Natural killer cell (primary cell): ENCODE measurements around the gene NSD1. TPM values are rescaled to one million over a fixed set of nuclear protein-coding genes. Genes with fewer than 3 reads are reported as not detected.

Experiments
- ATAC-seq, 3 donors: fragments of 150-1000 bp in 2 of 3; fragments of 200-7000 bp in 1 of 3; cut with Tn5 transposase; 1 replicate in 1 of 3; 2 replicates in 2 of 3; pipeline ENCODE4 v1.10.0; 2021; ENCODE audit warnings: mild to moderate bottlenecking in 2 of 3, moderate library complexity in 2 of 3
- DNase-seq, 2 donors: peaks; one replicate each; pipeline versions ENCODE4 v3.0.0 to v3.0.0-alpha.2; 2013 to 2021; ENCODE audit warnings: mixed read lengths in 1 of 2
- H3K27ac ChIP-seq: one replicate; pipeline ENCODE4 v1.5.1; 2013; ENCODE audit warnings: mild to moderate bottlenecking, low read length
- H3K27me3 ChIP-seq: one replicate; pipeline ENCODE4 v1.6.1; 2013; ENCODE audit warnings: low read length; ENCODE audit not compliant: control insufficient read depth, insufficient read depth
- H3K36me3 ChIP-seq: one replicate; pipeline ENCODE4 v1.6.1; 2013; ENCODE audit warnings: low read length; ENCODE audit not compliant: control insufficient read depth, insufficient read depth
- H3K4me1 ChIP-seq: one replicate; pipeline ENCODE4 v1.6.1; 2013; ENCODE audit warnings: low read length; ENCODE audit not compliant: control insufficient read depth, insufficient read depth
- H3K4me3 ChIP-seq: one replicate; pipeline ENCODE4 v1.5.1; 2013; ENCODE audit warnings: low read length
- H3K9me3 ChIP-seq: one replicate; pipeline ENCODE4 v1.6.1; 2013; ENCODE audit warnings: low read length; ENCODE audit not compliant: control insufficient read depth, insufficient read depth
- H3K27ac Mint-ChIP-seq, 2 donors: one replicate each; pipeline ENCODE4 v1.8.0; 2022; ENCODE audit warnings: mild to moderate bottlenecking in 2 of 2, mixed read lengths in 2 of 2, moderate library complexity in 1 of 2
- H3K27me3 Mint-ChIP-seq, 2 donors: one replicate each; pipeline ENCODE4 v1.8.0; 2022; ENCODE audit warnings: low read depth in 2 of 2, mixed read lengths in 2 of 2
- H3K36me3 Mint-ChIP-seq: one replicate; pipeline ENCODE4 v1.8.0; 2022; ENCODE audit warnings: mixed read lengths
- H3K4me1 Mint-ChIP-seq, 2 donors: one replicate each; pipeline ENCODE4 v1.8.0; 2022; ENCODE audit warnings: mixed read lengths in 2 of 2
- H3K4me3 Mint-ChIP-seq: one replicate; pipeline ENCODE4 v1.8.0; 2022; ENCODE audit warnings: mild to moderate bottlenecking, moderate library complexity, mixed read lengths
- H3K9me3 Mint-ChIP-seq, 2 donors: one replicate each; pipeline ENCODE4 v1.8.0; 2022; ENCODE audit warnings: mixed read lengths in 2 of 2
- CTCF ChIP-seq: fragments of 200-600 bp; IDR thresholded peaks from one replicate; pipeline ENCODE4 v1.8.0; 2022; ENCODE audit warnings: antibody characterized with exemption
- WGBS: methylation state at CpG from one replicate; pipeline ENCODE4 v1.1.7; 2013; ENCODE audit warnings: missing lambda C conversion rate; ENCODE audit not compliant: insufficient coverage; 5-methylcytosine and 5-hydroxymethylcytosine counted together
- intact Hi-C: fragments of 100-400 bp; cut with micrococcal nuclease; formaldehyde crosslinking; loops from one replicate; pipeline ENCODE4 v1.14.2; 2022
- total RNA-seq, 4 donors: library from RNA; stranded (reverse); fragments of 120-200 nt in 1 of 4; gene quantifications; one replicate each; pipeline versions ENCODE4 v1.2.3 to v1.2.4, GENCODE V29; 2013 to 2022

NSD1 gene
- total RNA-seq, 3 donors from 2014 or later (not counting 1 experiment from before 2014, with no cell fraction given): 117 to 147 (median 143) TPM

GRCh38 chr5:177231479-177232250 is 98.1 kb downstream of the NSD1 start:
- Histone ChIP-seq H3K9me3 (no peaks in the 10 kb centered on the region), H3K27me3 (no peaks in the 10 kb centered on the region), H3K4me3 (no peak overlapping the region), H3K27ac (no peak overlapping the region), H3K4me1 (no peaks in the 10 kb centered on the region), H3K36me3 (peaks cover 14% of the 10 kb centered on the region)
- DNase-seq (no peak), ATAC-seq (no peak)
- TF ChIP-seq CTCF: no peak
- intact Hi-C loops: no loop called here
- Mint-ChIP-seq H3K4me3 (no peak overlapping the region), H3K9me3 (no peaks in the 10 kb centered on the region), H3K36me3 (no peaks in the 10 kb centered on the region), H3K27ac (no peak overlapping the region), H3K4me1 (peaks cover 27 to 30% of the 10 kb centered on the region in 2 donors), H3K27me3 (no peaks in the 10 kb centered on the region)
- WGBS: 97% methylated on average over 10 of the region's 11 CpGs

GRCh38 chr5:177232358-177232757 is 98.8 kb downstream of the NSD1 start:
- 94% methylated on average over 3 of the region's 4 CpGs for WGBS
- Mint-ChIP-seq H3K36me3 (no peaks in the 10 kb centered on the region), H3K9me3 (no peaks in the 10 kb centered on the region), H3K4me3 (no peak overlapping the region), H3K4me1 (peaks cover 23 to 25% of the 10 kb centered on the region in 2 donors), H3K27me3 (no peaks in the 10 kb centered on the region), H3K27ac (no peak overlapping the region)
- Histone ChIP-seq H3K36me3 (peaks cover 20% of the 10 kb centered on the region), H3K9me3 (no peaks in the 10 kb centered on the region), H3K4me1 (no peaks in the 10 kb centered on the region), H3K27ac (no peak overlapping the region), H3K4me3 (no peak overlapping the region), H3K27me3 (no peaks in the 10 kb centered on the region)
- ATAC-seq (no peak), DNase-seq (no peak)
- TF ChIP-seq CTCF: no peak
- intact Hi-C loops: no loop called here

- Mint-ChIP-seq H3K36me3 (peaks cover 3% of the 10 kb centered on the region), H3K4me3 (no peak overlapping the region), H3K4me1 (peaks cover 25% of the 10 kb centered on the region in 2 donors), H3K27me3 (no peaks in the 10 kb centered on the region), H3K27ac (no peak overlapping the region), H3K9me3 (no peaks in the 10 kb centered on the region)
- Histone ChIP-seq H3K4me3 (no peak overlapping the region), H3K27me3 (no peaks in the 10 kb centered on the region), H3K27ac (no peak overlapping the region), H3K4me1 (no peaks in the 10 kb centered on the region), H3K36me3 (peaks cover 21% of the 10 kb centered on the region), H3K9me3 (no peaks in the 10 kb centered on the region)
- intact Hi-C loops: no loop called here
- no peak for ATAC-seq
- no peak for DNase-seq
- no peak for TF ChIP-seq CTCF
- WGBS: 88% methylated on average over 1 of the region's 1 CpG
Observed at GRCh38 chr5:177232761-177233160, 99.2 kb downstream of the NSD1 start.

GRCh38 chr5:177233206-177233605 is 99.6 kb downstream of the NSD1 start:
- WGBS: 100% methylated on average over 4 of the region's 4 CpGs
- DNase-seq: no peak
- peaks cover 7% of the 10 kb centered on the region for H3K36me3 Mint-ChIP-seq
- H3K4me3 ChIP-seq: no peak overlapping the region
- no peak for ATAC-seq
- no peaks in the 10 kb centered on the region for H3K4me1 ChIP-seq
- no peaks in the 10 kb centered on the region for H3K27me3 ChIP-seq
- H3K27me3 Mint-ChIP-seq: no peaks in the 10 kb centered on the region
- no peak overlapping the region for H3K4me3 Mint-ChIP-seq
- H3K27ac ChIP-seq: no peak overlapping the region
- H3K4me1 Mint-ChIP-seq: peaks cover 25 to 29% of the 10 kb centered on the region in 2 donors
- peaks cover 25% of the 10 kb centered on the region for H3K36me3 ChIP-seq
- no peaks in the 10 kb centered on the region for H3K9me3 Mint-ChIP-seq
- no peak for TF ChIP-seq CTCF
- intact Hi-C loops: no loop called here
- no peak overlapping the region for H3K27ac Mint-ChIP-seq
- no peaks in the 10 kb centered on the region for H3K9me3 ChIP-seq
